NCI-H2227 treated with DMSO at 0.1 percent for 48 hours (cell line): ENCODE measurements around the gene ENTREP3.

Experiments
- DNase-seq: peaks from one replicate; lab custom pipeline; 2025; lab: John Stamatoyannopoulos, UW

The ENTREP3 gene

DNA sequence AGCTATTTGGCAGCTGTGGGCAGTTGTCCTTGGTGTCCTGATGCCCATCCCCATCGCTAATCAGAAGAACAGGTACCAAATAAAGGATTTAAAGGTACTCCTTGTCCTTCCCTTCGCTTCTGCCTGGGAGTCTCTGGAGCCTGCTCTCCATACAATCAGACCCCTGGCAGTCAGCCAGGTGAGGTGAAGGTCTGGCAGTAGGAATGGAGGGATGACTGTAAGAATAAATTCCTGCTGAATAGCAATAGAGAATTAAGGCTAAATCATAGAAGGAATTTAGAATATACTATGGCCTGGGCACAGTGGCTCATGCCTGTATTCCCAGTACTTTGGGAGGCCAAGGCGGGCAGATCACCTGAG lies 56.8 kb downstream of the ENTREP3 start:
- no peak for DNase-seq

DNA sequence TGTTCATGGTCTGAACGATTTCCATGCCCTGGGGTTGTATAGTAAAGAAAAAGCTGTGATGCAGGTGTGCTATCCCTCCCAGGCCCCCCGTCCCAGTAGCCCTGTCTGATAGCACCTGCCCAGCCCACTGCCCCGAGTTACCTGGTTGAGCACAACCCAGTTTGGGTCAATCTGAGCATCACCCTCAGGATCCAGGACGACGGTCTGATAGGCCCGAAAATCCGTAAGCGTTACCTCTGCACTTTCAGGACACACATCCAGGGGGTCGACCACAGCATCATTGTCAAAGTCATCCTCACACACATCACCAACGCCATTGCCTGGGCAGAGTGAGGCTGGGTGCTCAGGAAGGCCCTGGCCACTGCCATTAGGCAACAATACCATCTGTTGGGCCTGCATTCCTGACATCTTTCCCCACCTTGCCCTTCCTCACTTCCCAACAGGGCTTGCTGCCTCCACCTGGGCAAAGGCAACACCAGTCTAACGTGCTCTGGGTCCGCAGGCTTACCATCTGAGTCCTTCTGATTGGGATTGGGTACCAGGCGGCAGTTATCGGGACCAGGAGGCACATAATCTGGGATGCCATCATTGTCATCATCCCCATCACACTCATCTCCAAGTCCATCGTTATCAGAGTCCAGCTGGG lies 57.3 kb downstream of the ENTREP3 start:
- DNase-seq: no peak
